Measurements from ENCODE around the gene HS2ST1. TPM values are rescaled to one million over a fixed set of nuclear protein-coding genes. Genes with fewer than 3 reads are reported as not detected.
"Not testable (repeated sequence)": the region's sequence is repeated elsewhere in the genome, so short reads cannot be mapped to it uniquely, and the experiment has no call there.

The HS2ST1 gene
- total and polyA plus RNA-seq, 8 donors: 22.5 to 92.2 (median 70.7) TPM

DNA sequence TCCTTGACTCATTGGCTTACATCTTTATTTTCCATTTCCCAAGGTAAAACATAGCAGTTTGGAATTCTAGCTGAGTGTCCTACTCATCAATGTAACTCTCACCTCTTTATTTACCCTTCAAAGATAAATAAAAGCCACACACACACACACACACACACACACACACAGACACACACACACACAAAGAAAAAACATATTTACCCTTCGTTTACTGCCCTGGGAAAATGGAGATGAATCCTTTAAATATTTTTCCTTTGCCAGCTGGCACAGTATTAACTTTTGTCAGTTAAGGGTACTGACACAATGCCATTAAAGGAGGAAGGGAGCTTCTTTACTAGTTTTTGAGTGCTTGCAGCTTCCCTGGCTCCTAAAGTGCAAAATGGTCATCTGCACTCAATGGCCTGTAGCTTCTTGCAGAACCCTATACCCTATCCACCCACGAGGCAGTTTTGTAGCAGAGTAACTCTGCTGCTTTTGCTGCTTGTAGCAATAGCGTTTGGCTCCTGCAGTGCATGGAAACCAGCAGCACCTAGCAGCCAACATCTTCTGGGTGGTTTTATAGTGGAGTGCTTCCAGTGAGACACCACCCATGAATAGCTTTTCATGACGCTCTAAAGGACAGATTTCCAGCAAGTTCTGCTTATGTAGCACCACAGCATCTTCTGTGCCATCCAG is 103.7 kb downstream of the HS2ST1 start:
- DNase-seq: no peak
- H3K27me3 ChIP-seq: no peaks in the 10 kb centered on the region
- H3K27ac ChIP-seq: no peak overlapping the region
- TF ChIP-seq, protein P1, sequence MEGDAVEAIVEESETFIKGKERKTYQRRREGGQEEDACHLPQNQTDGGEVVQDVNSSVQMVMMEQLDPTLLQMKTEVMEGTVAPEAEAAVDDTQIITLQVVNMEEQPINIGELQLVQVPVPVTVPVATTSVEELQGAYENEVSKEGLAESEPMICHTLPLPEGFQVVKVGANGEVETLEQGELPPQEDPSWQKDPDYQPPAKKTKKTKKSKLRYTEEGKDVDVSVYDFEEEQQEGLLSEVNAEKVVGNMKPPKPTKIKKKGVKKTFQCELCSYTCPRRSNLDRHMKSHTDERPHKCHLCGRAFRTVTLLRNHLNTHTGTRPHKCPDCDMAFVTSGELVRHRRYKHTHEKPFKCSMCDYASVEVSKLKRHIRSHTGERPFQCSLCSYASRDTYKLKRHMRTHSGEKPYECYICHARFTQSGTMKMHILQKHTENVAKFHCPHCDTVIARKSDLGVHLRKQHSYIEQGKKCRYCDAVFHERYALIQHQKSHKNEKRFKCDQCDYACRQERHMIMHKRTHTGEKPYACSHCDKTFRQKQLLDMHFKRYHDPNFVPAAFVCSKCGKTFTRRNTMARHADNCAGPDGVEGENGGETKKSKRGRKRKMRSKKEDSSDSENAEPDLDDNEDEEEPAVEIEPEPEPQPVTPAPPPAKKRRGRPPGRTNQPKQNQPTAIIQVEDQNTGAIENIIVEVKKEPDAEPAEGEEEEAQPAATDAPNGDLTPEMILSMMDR (IDR thresholded peaks at IDR 0.05): no peak
- no peaks in the 10 kb centered on the region for H3K36me3 ChIP-seq
- ATAC-seq: no peak
- no peaks in the 10 kb centered on the region for H3K4me1 ChIP-seq
- no peak overlapping the region for H3K4me3 ChIP-seq
- intact Hi-C loops (cut with DNase I): no loop called here
- peaks cover 0 to 8% of the 10 kb centered on the region in 2 donors for H3K9me3 ChIP-seq

DNA sequence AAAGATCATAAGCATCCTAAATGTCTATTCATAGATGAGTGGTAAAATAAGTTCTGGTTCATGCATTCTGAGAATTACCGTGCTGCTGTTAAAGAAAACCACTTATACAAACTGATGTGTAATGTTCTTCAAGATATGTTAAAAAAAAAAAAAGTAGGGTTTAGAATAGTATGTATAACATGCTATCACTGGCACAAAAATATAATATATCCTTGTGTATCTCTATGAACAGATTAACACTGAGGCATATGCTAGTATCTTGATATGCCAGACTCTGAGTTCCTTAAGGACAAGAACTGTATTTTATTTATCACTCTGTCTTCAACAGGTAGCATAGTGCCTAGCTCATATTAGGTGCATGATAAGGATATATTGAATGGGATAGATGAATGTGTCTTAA is 108.9 kb downstream of the HS2ST1 start:
- Histone ChIP-seq H3K27ac (no peak overlapping the region), H3K4me1 (no peaks in the 10 kb centered on the region), H3K36me3 (no peaks in the 10 kb centered on the region), H3K4me3 (no peak overlapping the region), H3K9me3 (no peaks in the 10 kb centered on the region), H3K27me3 (no peaks in the 10 kb centered on the region)
- ATAC-seq (no peak), DNase-seq (no peak)
- intact Hi-C loops (cut with DNase I): no loop called here
- TF ChIP-seq, protein P1 (IDR thresholded peaks at IDR 0.05): no peak

DNA sequence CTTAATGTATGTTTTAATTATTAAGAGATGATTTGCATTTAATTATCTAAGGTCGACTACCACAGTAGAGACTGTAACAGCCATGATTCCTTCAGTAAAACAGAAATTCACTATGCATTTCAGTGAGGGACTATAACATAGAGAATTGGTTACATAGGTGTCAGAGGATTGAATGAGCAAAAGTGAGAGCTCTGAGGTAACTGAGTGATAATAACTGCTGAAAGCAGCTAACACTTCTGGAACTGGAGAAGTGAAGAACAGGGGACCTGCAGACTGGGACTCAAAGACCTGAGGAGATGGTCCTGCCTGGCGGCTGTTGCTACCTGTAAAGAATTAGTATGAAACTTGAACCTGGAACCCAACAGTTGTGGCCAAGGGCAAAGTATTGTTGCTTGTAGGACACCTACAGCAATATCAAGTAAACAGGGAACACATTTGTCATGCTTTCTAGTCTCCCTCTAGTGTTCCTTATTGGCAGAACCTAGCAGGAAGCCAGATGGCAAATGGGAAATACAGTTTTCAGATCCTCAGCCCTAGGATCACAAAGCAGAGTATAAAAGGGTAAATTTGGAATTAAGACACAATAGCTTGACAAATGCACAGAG is 110.6 kb downstream of the HS2ST1 start:
- ATAC-seq (peak; percentile 64), DNase-seq (peak in 1 of 4 donors; percentile 23)
- Histone ChIP-seq H3K4me3 (no peak overlapping the region), H3K27me3 (no peaks in the 10 kb centered on the region), H3K9me3 (peaks cover 0 to 4% of the 10 kb centered on the region in 2 donors), H3K27ac (no peak overlapping the region), H3K36me3 (no peaks in the 10 kb centered on the region), H3K4me1 (no peaks in the 10 kb centered on the region)
- intact Hi-C loops (cut with DNase I): no loop called here
- TF ChIP-seq, protein P1 (IDR thresholded peaks at IDR 0.05): peak; percentile 28 to 36

DNA sequence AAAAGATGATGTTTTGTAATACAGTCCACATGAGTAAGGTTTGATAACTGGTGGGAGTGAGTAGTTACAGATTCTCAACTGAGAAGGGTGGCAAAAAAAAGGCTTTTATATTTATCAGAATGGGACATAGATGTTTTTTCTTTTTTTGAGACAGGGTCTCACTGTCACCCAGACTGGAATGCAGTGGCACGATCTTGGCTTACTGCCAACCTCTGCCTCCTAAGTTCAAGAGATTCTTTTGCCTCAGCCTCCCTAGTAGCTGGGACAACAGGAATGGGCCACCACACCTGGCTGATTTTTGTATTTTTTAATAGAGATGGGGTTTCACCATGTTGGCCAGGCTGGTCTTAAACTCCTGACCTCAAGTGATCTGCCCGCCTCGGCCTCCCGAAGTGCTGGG is 113.1 kb downstream of the HS2ST1 start:
- ATAC-seq, DNase-seq: not testable (repeated sequence)

DNA sequence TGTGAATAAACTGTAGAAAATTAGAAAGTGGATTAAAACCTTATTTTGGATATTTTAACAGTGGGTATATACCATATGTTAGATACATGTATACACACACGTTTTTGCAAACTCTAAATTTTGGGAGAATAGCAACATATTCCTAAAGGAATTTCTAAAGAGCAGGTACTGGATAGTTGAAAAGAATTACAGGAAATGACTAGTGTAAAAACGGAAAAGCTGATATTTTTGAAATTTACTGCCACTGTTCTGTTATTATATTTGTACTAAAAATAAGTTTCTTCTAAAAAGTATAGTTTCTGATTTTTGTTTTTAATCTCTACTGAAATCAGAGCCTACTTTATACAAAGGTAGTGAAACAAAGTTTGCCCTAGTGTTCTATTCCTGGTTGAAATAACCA is 114.1 kb downstream of the HS2ST1 start:
- no peaks in the 10 kb centered on the region for H3K27me3 ChIP-seq
- ATAC-seq: no peak
- DNase-seq: no peak
- H3K9me3 ChIP-seq: peaks cover 0 to 4% of the 10 kb centered on the region in 2 donors
- H3K4me1 ChIP-seq: no peaks in the 10 kb centered on the region
- intact Hi-C loops (cut with DNase I): no loop called here
- H3K4me3 ChIP-seq: no peak overlapping the region
- TF ChIP-seq, protein P1 (IDR thresholded peaks at IDR 0.05): no peak
- no peak overlapping the region for H3K27ac ChIP-seq
- no peaks in the 10 kb centered on the region for H3K36me3 ChIP-seq

More for the DNA sequence above, 113.1 kb downstream of the HS2ST1 start:
- H3K9me3 ChIP-seq; intact Hi-C loops (cut with DNase I); H3K4me1 ChIP-seq; H3K4me3 ChIP-seq; H3K36me3 ChIP-seq; H3K27ac ChIP-seq; H3K27me3 ChIP-seq: not testable (repeated sequence)
